Measurements from ENCODE around the gene TP53BP2. TPM values are rescaled to one million over a fixed set of nuclear protein-coding genes. Genes with fewer than 3 reads are reported as not detected.

TP53BP2 gene
- total RNA-seq, 4 donors from 2014 or later, result 26.6 to 106 (median 43.8) TPM

DNA sequence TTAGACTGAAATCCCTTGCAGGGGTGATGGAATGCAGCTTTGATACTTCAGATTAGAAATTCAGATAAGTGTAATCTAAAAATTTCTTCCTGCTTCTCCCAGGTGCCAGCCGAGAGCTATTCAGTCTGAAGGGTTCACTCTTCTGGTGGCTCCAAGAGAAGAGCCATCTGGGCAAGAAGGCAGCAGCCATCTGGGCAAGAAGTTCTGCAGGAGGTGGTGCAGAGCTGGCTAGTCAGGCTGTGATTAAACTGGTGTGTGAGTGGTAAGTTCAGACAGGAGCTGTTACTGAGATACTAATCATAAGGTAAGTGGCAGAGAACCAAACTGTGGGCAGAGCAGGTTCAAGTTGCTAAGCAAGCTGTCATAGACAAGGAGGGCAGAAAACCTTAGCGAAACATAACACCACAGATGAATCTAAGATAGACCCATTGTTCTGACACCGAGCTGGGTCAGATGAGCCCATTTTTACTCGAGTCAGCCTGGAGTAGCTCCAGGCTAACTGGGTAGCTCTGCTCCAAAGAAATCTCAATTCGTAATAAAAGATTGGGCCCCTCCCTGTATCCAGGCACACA, 14.4 kb upstream of the TP53BP2 start:
- intact Hi-C loops (cut with DNase I), result no loop called here
- H3K4me1 ChIP-seq, result no peaks in the 10 kb centered on the region
- no peak overlapping the region for H3K27ac ChIP-seq (replicated peaks in 1 of 4)
- TF ChIP-seq EP300 (IDR thresholded peaks at IDR 0.05) (no peak), POLR2A (IDR thresholded peaks at IDR 0.05; ENCODE audit: low read depth) (no peak), POLR2AphosphoS5 (IDR thresholded peaks at IDR 0.05) (no peak)
- TF ChIP-seq, protein P1, sequence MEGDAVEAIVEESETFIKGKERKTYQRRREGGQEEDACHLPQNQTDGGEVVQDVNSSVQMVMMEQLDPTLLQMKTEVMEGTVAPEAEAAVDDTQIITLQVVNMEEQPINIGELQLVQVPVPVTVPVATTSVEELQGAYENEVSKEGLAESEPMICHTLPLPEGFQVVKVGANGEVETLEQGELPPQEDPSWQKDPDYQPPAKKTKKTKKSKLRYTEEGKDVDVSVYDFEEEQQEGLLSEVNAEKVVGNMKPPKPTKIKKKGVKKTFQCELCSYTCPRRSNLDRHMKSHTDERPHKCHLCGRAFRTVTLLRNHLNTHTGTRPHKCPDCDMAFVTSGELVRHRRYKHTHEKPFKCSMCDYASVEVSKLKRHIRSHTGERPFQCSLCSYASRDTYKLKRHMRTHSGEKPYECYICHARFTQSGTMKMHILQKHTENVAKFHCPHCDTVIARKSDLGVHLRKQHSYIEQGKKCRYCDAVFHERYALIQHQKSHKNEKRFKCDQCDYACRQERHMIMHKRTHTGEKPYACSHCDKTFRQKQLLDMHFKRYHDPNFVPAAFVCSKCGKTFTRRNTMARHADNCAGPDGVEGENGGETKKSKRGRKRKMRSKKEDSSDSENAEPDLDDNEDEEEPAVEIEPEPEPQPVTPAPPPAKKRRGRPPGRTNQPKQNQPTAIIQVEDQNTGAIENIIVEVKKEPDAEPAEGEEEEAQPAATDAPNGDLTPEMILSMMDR (IDR thresholded peaks at IDR 0.05), result no peak
- H3K9me3 ChIP-seq, result no peaks in the 10 kb centered on the region
- no peak overlapping the region for H3K4me3 ChIP-seq
- no peaks in the 10 kb centered on the region for H3K36me3 ChIP-seq
- WGBS, result 75% methylated on average over 5 of the region's 5 CpGs
- DNase-seq (ENCODE audit: extremely low spot score), result no peak
- H3K27me3 ChIP-seq, result no peaks in the 10 kb centered on the region

DNA sequence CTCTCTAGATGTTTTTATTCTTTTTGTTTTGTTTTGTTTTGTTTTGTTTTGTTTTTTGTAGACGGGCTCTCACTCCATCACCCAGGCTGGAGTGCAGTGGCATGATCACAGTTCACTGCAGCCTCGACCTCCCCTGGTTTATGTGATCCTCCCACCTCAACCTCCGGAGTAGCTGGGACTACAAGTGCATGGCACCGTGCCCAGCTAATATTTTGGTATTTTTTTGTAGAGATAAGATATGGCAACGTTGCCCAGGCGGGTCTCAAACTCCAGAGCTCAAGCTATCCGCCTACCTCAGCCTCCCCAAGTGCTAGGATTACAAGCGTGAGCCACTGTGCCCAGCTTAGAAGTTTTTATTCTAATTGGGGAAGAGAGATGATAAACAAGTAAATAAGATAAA, 13.3 kb upstream of the TP53BP2 start:
- 82% methylated on average over 8 of the region's 8 CpGs for WGBS
- Histone ChIP-seq H3K27ac (replicated peaks in 1 of 4) (no peak overlapping the region), H3K9me3 (no peaks in the 10 kb centered on the region), H3K36me3 (no peaks in the 10 kb centered on the region), H3K4me3 (no peak overlapping the region), H3K4me1 (no peaks in the 10 kb centered on the region), H3K27me3 (no peaks in the 10 kb centered on the region)
- intact Hi-C loops (cut with DNase I), result no loop called here
- TF ChIP-seq POLR2A (IDR thresholded peaks at IDR 0.05; ENCODE audit: low read depth), result no peak
- TF ChIP-seq, protein P1 (IDR thresholded peaks at IDR 0.05), result no peak
- DNase-seq (ENCODE audit: extremely low spot score), result no peak

DNA sequence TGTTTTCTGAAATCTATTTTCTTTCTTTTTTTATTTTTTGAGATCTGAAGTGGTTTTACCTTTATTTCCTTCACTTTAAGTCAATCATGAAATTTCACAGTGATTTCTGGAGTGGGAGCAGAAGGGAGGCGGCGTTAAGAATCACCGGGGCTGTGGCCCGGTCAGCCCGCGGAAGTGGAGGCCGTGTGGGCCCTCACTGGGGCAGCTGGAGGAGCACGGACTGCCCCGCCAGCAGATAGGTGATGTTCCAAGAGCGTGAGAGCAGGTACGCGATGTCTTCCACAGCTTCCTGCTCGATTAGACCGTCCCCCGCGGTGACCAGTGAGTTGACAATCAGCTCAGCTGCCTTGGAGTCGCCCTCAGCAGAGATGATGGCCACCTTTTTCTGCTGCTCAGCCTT, 10.6 kb upstream of the TP53BP2 start:
- Histone ChIP-seq H3K36me3 (no peaks in the 10 kb centered on the region), H3K4me1 (no peaks in the 10 kb centered on the region), H3K4me3 (no peak overlapping the region), H3K27me3 (no peaks in the 10 kb centered on the region), H3K27ac (replicated peaks in 1 of 4) (no peak overlapping the region), H3K9me3 (no peaks in the 10 kb centered on the region)
- intact Hi-C loops (cut with DNase I), result no loop called here
- DNase-seq (ENCODE audit: extremely low spot score), result no peak
- WGBS, result 94% methylated on average over 17 of the region's 17 CpGs
- TF ChIP-seq POLR2A (IDR thresholded peaks at IDR 0.05; ENCODE audit: low read depth) (no peak), EP300 (IDR thresholded peaks at IDR 0.05) (no peak), POLR2AphosphoS5 (IDR thresholded peaks at IDR 0.05) (no peak)
- TF ChIP-seq, protein P1 (IDR thresholded peaks at IDR 0.05), result no peak

DNA sequence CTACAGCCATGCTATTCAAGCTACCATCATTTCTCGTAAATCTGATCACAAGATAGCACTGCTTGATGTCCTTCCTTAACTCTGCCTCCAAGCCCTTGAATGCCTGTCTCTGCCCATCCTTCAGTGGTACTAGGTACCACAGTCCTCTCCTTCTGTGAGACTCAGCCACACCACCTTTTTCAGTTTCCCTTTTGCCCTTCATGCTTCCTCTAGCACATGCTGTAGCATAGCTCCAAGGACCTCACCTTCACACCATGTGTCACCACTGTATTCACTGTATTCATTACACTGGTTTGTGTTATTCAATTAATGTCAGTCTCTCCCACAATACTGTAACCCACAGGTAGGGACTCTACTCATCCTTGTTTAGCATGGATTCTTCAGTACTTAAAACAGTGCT, 8.0 kb upstream of the TP53BP2 start:
- TF ChIP-seq POLR2A (IDR thresholded peaks at IDR 0.05; ENCODE audit: low read depth), result no peak
- TF ChIP-seq, protein P1 (IDR thresholded peaks at IDR 0.05), result no peak
- no peak for TF ChIP-seq POLR2AphosphoS5 (IDR thresholded peaks at IDR 0.05)
- no peak for TF ChIP-seq EP300 (IDR thresholded peaks at IDR 0.05)
- no peaks in the 10 kb centered on the region for H3K9me3 ChIP-seq
- no peaks in the 10 kb centered on the region for H3K36me3 ChIP-seq
- DNase-seq (ENCODE audit: extremely low spot score), result no peak
- intact Hi-C loops (cut with DNase I), result no loop called here
- WGBS, result 97% methylated on average over 1 of the region's 1 CpG
- no peaks in the 10 kb centered on the region for H3K4me1 ChIP-seq
- no peak overlapping the region for H3K27ac ChIP-seq (replicated peaks in 1 of 4)
- no peaks in the 10 kb centered on the region for H3K27me3 ChIP-seq
- H3K4me3 ChIP-seq, result no peak overlapping the region

DNA sequence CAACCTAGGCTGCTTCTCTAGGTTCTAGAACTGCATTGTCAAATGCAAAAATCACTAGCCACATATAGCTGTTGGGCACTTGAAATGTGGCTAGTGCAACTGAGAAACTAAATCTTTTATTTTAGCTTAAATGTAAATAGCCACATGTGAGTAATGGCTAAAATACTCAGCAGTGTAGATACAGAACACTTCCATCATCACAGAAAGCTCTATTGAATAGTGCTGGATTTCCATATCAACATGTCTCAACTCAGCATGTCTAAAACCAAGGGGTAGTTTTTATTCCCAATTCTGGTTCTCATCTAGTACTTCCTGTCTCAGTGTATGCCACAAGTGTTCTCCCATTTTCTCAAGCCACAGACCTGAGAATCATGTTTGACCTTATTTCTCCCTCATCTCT, 7.5 kb upstream of the TP53BP2 start:
- H3K27ac ChIP-seq (replicated peaks in 1 of 4), result no peak overlapping the region
- no peaks in the 10 kb centered on the region for H3K9me3 ChIP-seq
- intact Hi-C loops (cut with DNase I), result no loop called here
- H3K36me3 ChIP-seq, result no peaks in the 10 kb centered on the region
- no peak for DNase-seq (ENCODE audit: extremely low spot score)
- TF ChIP-seq EP300 (IDR thresholded peaks at IDR 0.05), result no peak
- H3K4me1 ChIP-seq, result no peaks in the 10 kb centered on the region
- no peak overlapping the region for H3K4me3 ChIP-seq
- no peaks in the 10 kb centered on the region for H3K27me3 ChIP-seq
